GM19372 (cell line): ENCODE data around the gene ZFP57.

Experiments used
- ATAC-seq: cut with Tn5 transposase; IDR thresholded peaks from one replicate; pipeline ENCODE4 v1.9.1; 2021; ENCODE audit warnings: mild to moderate bottlenecking, low read depth, moderate library complexity; ENCODE audit not compliant: unreplicated experiment

ZFP57 gene

GRCh38 chr6:29656157-29656556 lies 24.8 kb downstream of the ZFP57 start:
- no peak for ATAC-seq

GRCh38 chr6:29655658-29656057 lies 25.3 kb downstream of the ZFP57 start:
- no peak for ATAC-seq

DNA sequence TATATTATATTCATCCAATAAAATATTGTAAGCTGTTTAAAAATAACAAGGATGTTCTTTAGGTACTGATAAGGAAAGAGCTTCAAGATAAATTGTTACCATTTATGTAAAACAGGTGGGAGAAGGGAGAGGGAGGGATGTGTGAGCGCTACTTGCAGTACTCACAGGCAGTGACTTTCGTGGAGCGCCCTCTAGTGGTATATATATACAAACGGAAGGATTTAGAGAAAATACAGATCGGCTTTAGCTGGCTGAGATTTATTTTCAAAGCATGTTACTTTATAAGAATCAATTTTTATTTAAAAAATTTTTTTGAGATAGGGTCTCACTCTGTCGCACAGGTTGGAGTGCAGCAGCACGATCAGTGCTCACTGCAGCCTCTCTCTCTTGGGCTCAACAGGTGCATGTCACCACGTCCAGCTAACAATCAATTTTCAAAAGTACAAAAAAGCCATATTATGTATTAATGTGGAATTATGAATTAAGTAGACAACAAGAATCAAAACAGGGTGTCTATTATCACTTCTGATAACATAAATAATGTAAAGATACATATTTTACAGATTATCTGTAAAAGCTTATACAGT lies 27.4 kb downstream of the ZFP57 start:
- ATAC-seq = no peak

DNA sequence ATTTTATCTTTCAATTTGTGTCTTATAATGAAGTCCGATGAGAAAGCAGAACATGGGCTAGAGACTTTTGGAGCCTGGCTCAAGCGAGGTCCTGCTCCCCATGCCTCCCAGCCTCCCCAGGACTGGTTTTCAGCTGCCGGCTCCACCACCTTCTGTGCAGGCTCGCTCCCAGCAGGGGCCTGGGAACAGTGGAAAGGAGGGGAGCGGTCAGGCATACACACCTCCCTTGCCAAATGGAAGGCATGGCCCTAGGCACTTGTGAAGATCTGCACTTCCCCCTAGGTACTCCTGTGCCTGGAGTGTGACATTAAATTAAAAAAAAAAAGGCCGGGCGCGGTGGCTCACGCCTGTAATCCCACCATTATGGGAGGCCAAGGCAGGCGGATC lies 28.8 kb downstream of the ZFP57 start:
- no peak for ATAC-seq

DNA sequence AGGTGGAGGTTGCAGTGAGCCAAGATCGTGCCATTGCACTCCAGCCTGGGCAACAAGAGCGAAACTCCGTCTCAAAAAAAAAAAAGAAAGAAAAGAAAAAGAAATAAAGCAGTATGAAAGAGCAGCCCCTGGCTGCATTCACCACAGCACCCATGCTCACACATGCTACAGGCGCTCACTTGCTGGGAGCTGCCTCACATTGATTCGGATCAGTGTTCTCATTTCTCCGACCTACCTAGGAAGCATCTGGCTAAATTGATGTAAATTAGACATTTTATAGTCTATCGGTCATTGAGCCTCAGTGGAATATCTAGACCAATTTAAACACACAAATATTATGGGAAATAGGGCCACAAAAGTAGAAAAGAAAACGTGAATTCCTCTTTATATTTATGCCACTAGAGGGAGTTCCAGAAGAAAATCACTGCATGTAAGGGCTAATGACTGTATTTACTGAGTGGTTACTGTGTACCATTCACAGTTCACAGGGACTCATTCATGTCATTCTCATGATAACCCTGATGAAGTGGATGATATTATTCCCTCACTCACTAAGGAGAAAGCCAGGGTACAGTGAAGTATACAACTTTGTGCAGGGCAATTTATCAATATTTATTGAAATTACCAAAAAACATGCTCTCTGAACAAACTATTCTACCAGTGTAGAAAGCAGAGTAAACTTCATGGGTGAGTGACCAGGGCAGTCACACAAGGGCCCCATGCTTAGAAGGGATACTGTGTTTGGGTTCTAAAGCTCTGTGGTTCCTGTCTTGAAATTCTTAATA lies 29.3 kb downstream of the ZFP57 start:
- ATAC-seq = no peak

DNA sequence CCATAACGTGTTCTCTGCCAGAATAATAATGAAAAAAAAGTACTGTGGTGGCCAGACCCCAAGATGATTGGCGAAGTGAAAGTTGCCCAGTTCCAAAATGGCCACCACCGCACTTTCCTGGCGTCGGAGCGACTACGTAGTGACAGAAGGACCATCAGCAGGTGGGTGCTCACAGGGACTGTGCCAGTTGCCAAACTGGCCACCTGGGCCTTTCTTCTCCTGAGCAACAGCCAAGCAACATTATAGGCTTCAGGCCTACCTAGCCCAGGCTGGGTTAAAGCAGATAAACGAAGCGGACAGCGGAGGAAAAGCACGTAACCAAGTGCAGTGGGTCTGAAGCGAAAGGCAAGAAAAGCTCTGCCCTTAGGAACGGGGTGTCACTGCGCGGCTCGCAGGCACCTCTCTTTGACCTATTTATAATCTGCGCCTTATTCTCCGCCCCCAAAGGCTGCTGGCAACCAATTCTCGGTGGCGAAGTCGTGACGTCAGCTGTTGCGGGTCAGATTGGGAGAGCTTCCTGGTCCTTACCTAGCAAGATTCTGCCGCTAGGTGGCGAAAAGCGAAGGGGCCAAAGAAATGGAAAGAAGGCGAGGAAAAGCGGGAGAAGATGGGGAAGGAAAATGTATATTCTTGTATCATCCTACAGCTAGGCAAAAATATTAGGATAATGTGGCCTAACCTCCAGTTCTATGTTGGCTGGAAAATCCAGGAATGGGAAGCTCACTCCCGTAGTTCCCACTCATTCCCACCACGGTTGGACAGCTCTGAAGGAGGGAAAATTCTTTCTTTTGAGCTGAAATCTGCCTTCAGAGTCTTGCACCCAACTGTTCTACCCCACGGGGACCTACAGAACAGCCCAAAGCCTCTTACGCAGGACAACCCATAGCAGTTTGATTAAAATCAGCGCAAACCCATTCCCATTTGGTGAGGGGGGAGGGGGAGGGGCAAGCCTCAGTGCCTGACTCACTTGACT lies 31.0 kb downstream of the ZFP57 start:
- peak; percentile 94 for ATAC-seq

GRCh38 chr6:29647927-29648642 lies 32.9 kb downstream of the ZFP57 start:
- ATAC-seq = no peak

DNA sequence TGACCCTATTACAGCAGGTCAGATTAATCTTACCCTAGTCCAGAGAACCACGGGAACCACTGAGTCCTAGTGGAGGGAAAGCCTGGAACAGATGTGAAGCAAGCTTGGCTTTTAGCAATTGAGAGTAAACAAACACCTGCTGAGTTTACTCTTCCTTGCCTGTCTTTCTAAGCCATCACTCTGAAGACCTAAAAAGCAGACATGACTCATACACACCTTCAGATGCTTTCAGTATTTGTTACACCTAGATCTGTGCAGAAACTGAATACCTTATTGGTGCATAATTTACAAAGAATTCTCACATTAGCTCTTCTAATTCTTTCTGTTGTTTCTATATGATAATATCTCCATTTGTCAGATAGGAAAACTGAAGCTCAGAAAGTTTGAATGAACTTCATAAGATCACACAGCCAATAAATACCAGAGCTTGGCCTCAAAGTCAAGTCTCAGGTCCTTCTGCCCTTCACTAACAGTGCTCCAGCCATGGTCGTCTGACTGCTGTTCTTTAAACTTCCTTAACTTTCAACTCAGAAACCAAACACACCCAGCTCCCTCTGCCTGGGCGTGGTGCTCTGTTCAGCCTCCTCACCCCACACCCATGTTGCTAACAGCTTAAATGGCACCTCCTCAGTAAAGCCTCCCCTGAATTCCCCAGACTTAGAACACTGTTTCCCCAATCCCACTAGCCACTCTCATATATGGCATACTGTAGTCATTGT lies 39.4 kb downstream of the ZFP57 start:
- no peak for ATAC-seq

GRCh38 chr6:29637247-29637646 lies 43.7 kb downstream of the ZFP57 start:
- ATAC-seq = no peak

DNA sequence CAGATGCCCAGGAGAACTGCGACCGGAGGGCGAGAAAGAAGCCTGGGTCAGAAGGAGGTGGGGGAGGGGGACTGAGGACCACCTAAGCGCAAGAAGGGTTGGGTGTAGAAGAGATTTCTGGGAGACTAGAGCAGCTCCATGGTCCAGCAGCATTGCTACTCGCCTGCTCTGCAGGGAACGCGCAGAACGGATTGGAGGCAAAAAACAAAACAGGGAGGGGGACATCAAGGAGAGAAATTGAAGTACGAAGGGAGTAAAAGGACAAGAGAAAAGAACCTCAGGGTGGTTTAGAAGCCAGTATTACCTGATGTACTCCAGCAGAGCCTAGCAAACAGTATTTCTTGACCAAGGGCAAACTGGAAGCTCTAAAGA lies 47.4 kb downstream of the ZFP57 start:
- no peak for ATAC-seq

GRCh38 chr6:29632789-29633533 lies 48.0 kb downstream of the ZFP57 start, which contains the start of gene GABBR1:
TSS of gene GABBR1 (minus strand) at chr6:29633183. CDS start at chr6:29632385, 798 bp downstream.
- peak; percentile 63 for ATAC-seq

- ATAC-seq = peak; percentile 30
These were observed 48.9 kb downstream of the ZFP57 start for GRCh38 chr6:29631860-29632731.

DNA sequence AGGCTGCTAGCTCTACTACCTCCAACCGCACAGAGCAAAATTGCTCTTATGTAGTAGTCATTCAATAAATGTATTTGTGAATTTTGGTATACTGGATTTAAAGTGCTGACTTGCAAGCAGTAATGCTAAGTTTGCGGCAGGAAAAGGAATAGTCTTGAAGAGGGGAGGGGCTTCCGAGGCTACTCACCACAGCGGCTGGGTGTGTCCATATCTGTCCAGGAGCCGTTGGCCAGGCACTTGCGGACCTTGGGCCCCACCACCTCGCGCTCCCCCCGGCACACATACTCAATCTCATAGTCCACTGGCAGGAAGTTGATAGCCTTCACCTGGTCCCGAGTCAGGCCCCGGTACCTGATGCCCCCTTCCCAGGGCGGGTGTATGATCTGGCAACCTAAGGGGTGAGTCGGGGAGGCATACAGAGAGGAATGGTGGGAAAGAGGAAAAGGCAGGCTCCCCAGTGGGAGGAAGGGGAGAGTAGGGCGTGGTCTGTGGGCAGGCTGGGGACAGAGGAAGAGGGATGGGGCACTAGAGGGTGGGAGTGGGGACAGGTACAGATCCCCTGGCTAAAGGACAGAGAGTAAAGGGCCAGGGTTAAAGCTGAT lies 49.6 kb downstream of the ZFP57 start:
- ATAC-seq = no peak

DNA sequence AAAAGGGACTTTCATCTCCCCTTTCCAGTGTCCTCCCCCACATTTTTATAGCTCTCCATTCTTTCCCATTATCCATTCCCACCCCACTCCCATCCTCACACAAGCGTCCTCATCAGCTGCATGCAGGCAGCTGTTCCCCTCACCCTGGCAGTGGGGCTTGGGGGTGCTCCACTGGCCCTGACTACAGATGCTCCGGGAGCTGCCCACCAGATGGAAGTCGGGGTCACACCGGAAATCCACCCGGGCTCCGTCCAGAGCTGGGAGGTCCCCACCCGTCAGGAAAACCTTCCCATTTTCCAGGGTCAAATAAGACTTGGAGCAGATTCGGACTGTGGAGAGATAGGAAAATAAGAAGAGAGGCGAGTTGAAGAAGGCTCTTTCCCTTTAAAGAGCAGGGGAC lies 50.6 kb downstream of the ZFP57 start:
- ATAC-seq = no peak

GRCh38 chr6:29629571-29629970 lies 51.4 kb downstream of the ZFP57 start:
- no peak for ATAC-seq

GRCh38 chr6:29628419-29629281 lies 52.3 kb downstream of the ZFP57 start:
- no peak for ATAC-seq
